ENCODE results near the gene IL27RA. TPM values are rescaled to one million over a fixed set of nuclear protein-coding genes. Genes with fewer than 3 reads are reported as not detected.
"Not testable (repeated sequence)": the region's sequence is repeated elsewhere in the genome, so short reads cannot be mapped to it uniquely, and the experiment has no call there.

The IL27RA gene
- total and polyA plus RNA-seq, 2 donors (not counting 3 experiments of a cell fraction or from before 2014, with no cell fraction given): 1.6 to 4.5 TPM

GRCh38 chr19:14050961-14051360, 19.4 kb downstream of the IL27RA start:
- POLR2A ChIA-PET; H3K4me3 ChIP-seq (replicated peaks in 1 of 3; ENCODE audit: insufficient read depth in 1 of 3, low read depth in 1 of 3, low read length in 3 of 3); FAIRE-seq; H3K27me3 ChIP-seq (ENCODE audit: control insufficient read depth in 2 of 2, insufficient read depth in 2 of 2, low read length in 2 of 2); H3K9ac ChIP-seq (replicated peaks; ENCODE audit: extremely low read depth, insufficient read depth, low read length); H3K9me3 ChIP-seq (replicated peaks; ENCODE audit: control insufficient read depth, insufficient read depth, low read length); H3K27ac ChIP-seq (ENCODE audit: insufficient read depth, low read depth, low read length); H3K4me2 ChIP-seq (ENCODE audit: insufficient read depth, low read length); H2AFZ ChIP-seq (ENCODE audit: low read depth, low read length); DNase-seq (ENCODE audit: low read depth, low spot score); H3K36me3 ChIP-seq (ENCODE audit: control insufficient read depth in 2 of 2, extremely low read depth in 1 of 2, insufficient read depth in 2 of 2, low read length in 2 of 2); H3K4me1 ChIP-seq (ENCODE audit: control insufficient read depth, extremely low read depth, insufficient read depth, low read length); H3K9me1 ChIP-seq (replicated peaks; ENCODE audit: control insufficient read depth, extremely low read depth, insufficient read depth, low read length); dilution Hi-C loops (cut with MboI; ENCODE audit: extremely low pct_ligation_motif_present, low sequenced_read_pairs); H3K79me2 ChIP-seq (ENCODE audit: control insufficient read depth, insufficient read depth, low read length); intact Hi-C loops (cut with micrococcal nuclease); H4K20me1 ChIP-seq (replicated peaks; ENCODE audit: control insufficient read depth, extremely low read depth, insufficient read depth, low read length); BruUV-seq (replicated peaks): not testable (repeated sequence)
- CTCF ChIA-PET: interaction anchor here (1.0 to 3.4 kb wide), 4 partner anchors 8 to 95 kb away, joined by 3 to 14 read pairs (median 10); partner anchors contain the start of gene IL27RA

GRCh38 chr19:14051980-14052379, 20.4 kb downstream of the IL27RA start:
- CTCF ChIA-PET: interaction anchor here (1.0 to 3.4 kb wide), 3 partner anchors 9 to 94 kb away, joined by 3 to 14 read pairs (median 12); partner anchors contain the start of gene IL27RA
- no TSS peak for BruUV-seq (replicated peaks)

More at GRCh38 chr19:14051980-14052379, 20.4 kb downstream of the IL27RA start:
- Histone ChIP-seq H4K20me1 (replicated peaks; ENCODE audit: control insufficient read depth, extremely low read depth, insufficient read depth, low read length) (no peaks in the 10 kb centered on the region), H3K36me3 (ENCODE audit: control insufficient read depth in 2 of 2, extremely low read depth in 1 of 2, insufficient read depth in 2 of 2, low read length in 2 of 2) (no peaks in the 10 kb centered on the region), H3K27me3 (ENCODE audit: control insufficient read depth in 2 of 2, insufficient read depth in 2 of 2, low read length in 2 of 2) (no peaks in the 10 kb centered on the region), H3K27ac (ENCODE audit: insufficient read depth, low read depth, low read length) (no peak overlapping the region), H3K9me3 (replicated peaks; ENCODE audit: control insufficient read depth, insufficient read depth, low read length) (no peaks in the 10 kb centered on the region), H3K4me1 (ENCODE audit: control insufficient read depth, extremely low read depth, insufficient read depth, low read length) (no peaks in the 10 kb centered on the region), H2AFZ (ENCODE audit: low read depth, low read length) (no peak overlapping the region), H3K79me2 (ENCODE audit: control insufficient read depth, insufficient read depth, low read length) (no peaks in the 10 kb centered on the region), H3K9me1 (replicated peaks; ENCODE audit: control insufficient read depth, extremely low read depth, insufficient read depth, low read length) (no peaks in the 10 kb centered on the region), H3K4me3 (replicated peaks in 1 of 3; ENCODE audit: insufficient read depth in 1 of 3, low read depth in 1 of 3, low read length in 3 of 3) (no peak overlapping the region), H3K4me2 (ENCODE audit: insufficient read depth, low read length) (no peak overlapping the region), H3K9ac (replicated peaks; ENCODE audit: extremely low read depth, insufficient read depth, low read length) (no peak overlapping the region)
- no peak for DNase-seq (ENCODE audit: low read depth, low spot score)
- TF ChIP-seq POLR2A (IDR thresholded peaks at IDR 0.05; ENCODE audit: low read depth, low read length) (no peak), EZH2 (IDR thresholded peaks at IDR 0.05; ENCODE audit: borderline replicate concordance, low read depth, low read length, severe bottlenecking) (no peak), POLR2AphosphoS5 (IDR thresholded peaks at IDR 0.05; ENCODE audit: insufficient read depth, low read depth, low read length) (no peak)
- POLR2A ChIA-PET: interaction anchor here (1.0 kb wide), 1 partner anchor 85 kb away, joined by 5 read pairs; no protein-coding TSS in a partner anchor
- dilution Hi-C loops (cut with MboI; ENCODE audit: extremely low pct_ligation_motif_present, low sequenced_read_pairs): no loop called here
- intact Hi-C loops (cut with micrococcal nuclease): no loop called here
- no peak for FAIRE-seq

Data from endothelial cell of umbilical vein (primary cell).